HepG2 (cell line): Measurements from ENCODE around the gene MAPK11. TPM values are rescaled to one million over a fixed set of nuclear protein-coding genes. Genes with fewer than 3 reads are reported as not detected.
A peak's percentile ranks its signal among the peaks of the same experiment; 100 is the strongest.

ENCODE experiments used
- CBX1 ChIP-seq: IDR thresholded peaks from one replicate; pipeline ENCODE4 v1.6.1; 2016; ENCODE audit warnings: antibody characterized with exemption, low read depth
- GFI1 ChIP-seq: sonication (generic); formaldehyde crosslinking; IDR thresholded peaks from 2 replicates; pipeline ENCODE4 v1.5.0; 2020; ENCODE audit warnings: missing genetic modification reagents, mild to moderate bottlenecking, borderline replicate concordance
- GZF1 ChIP-seq: sonication (generic); formaldehyde crosslinking; IDR thresholded peaks from 2 replicates; pipeline ENCODE4 v1.5.1; 2020; ENCODE audit warnings: mild to moderate bottlenecking, missing genetic modification reagents
- HDAC1 ChIP-seq: sonication (generic); formaldehyde crosslinking; IDR thresholded peaks from 2 replicates; pipeline ENCODE4 v1.5.1; 2020; ENCODE audit warnings: mild to moderate bottlenecking, missing genetic modification reagents
- KDM1A ChIP-seq: IDR thresholded peaks from 2 replicates; pipeline ENCODE4 v1.6.1; 2016; ENCODE audit warnings: missing compliant biosample characterization
- MTF2 ChIP-seq: sonication (generic); formaldehyde crosslinking; IDR thresholded peaks from 2 replicates; pipeline ENCODE4 v1.5.0; 2020; ENCODE audit warnings: missing genetic modification reagents, borderline replicate concordance
- NCOA2 ChIP-seq: sonication (generic); formaldehyde crosslinking; IDR thresholded peaks from 2 replicates; pipeline ENCODE4 v1.8.0; 2022; ENCODE audit warnings: inconsistent platforms
- NKX3-1 ChIP-seq: sonication (generic); formaldehyde crosslinking; IDR thresholded peaks from 2 replicates; pipeline ENCODE4 v1.5.0; 2020; ENCODE audit warnings: missing genetic modification reagents
- RFX5 ChIP-seq: IDR thresholded peaks from 2 replicates; pipeline ENCODE4 v1.6.1; 2011; ENCODE audit warnings: low read depth, low read length, improper control_type of control experiment
- RFXANK ChIP-seq: IDR thresholded peaks from 2 replicates; pipeline ENCODE4 v1.6.1; 2016
- ZNF12 ChIP-seq: sonication (generic); formaldehyde crosslinking; IDR thresholded peaks from 2 replicates; pipeline ENCODE4 v1.5.0; 2020; ENCODE audit warnings: missing genetic modification reagents
- ZNF260 ChIP-seq: sonication (generic); formaldehyde crosslinking; IDR thresholded peaks from 2 replicates; pipeline ENCODE4 v1.4.0; 2020; ENCODE audit warnings: missing genetic modification reagents, low read depth, mild to moderate bottlenecking, borderline replicate concordance
- ZNF317 ChIP-seq: sonication (generic); formaldehyde crosslinking; IDR thresholded peaks from 2 replicates; pipeline ENCODE4 v1.5.0; 2020; ENCODE audit warnings: mild to moderate bottlenecking, missing genetic modification reagents
- ZNF326 ChIP-seq: sonication (generic); formaldehyde crosslinking; IDR thresholded peaks from 2 replicates; pipeline ENCODE4 v1.4.0; 2020; ENCODE audit warnings: missing genetic modification reagents, borderline replicate concordance
- ZNF850 ChIP-seq: sonication (generic); formaldehyde crosslinking; conservative IDR thresholded peaks from 2 replicates; pipeline ENCODE4 v1.9.0; 2021; ENCODE audit warnings: mild to moderate bottlenecking, missing genetic modification reagents
- polyA plus RNA-seq, 8 experiments: library from polyadenylated mRNA; depleted of rRNA in 3 of 8; stranded (reverse) in 7 of 8; unstranded in 1 of 8; fragments of >200 nt; fragmentation: Illumina TruSeq in 4 of 8; extraction: Trizol in 4 of 8; gene quantifications; 2 replicates each; pipeline versions ENCODE4 v1.2.1 to v1.2.3, GENCODE V29; 2011 to 2016; ENCODE audit warnings: low read depth in 4 of 8, missing spikeins in 1 of 8, mixed read lengths in 1 of 8; ENCODE audit not compliant: insufficient read depth in 1 of 8
- total RNA-seq, 5 experiments: library from RNA; depleted of rRNA; stranded (reverse); fragments of >200 nt; fragmentation: Illumina TruSeq; extraction: Trizol; gene quantifications; 2 replicates each; pipeline ENCODE4 v1.2.3, GENCODE V29; 2016; ENCODE audit warnings: low read depth in 1 of 5
- TF ChIP-seq, protein P1 (sequence below): IDR thresholded peaks from 2 replicates; pipeline ENCODE4 v1.6.1; 2012; ENCODE audit warnings: low read length, improper control_type of control experiment
- TF ChIP-seq, protein P2 (sequence below): sonication (generic); formaldehyde crosslinking; IDR thresholded peaks from 2 replicates; pipeline ENCODE4 v1.4.0; 2020; ENCODE audit warnings: missing genetic modification reagents, mild to moderate bottlenecking, borderline replicate concordance
- TF ChIP-seq, protein P3 (sequence below): sonication (generic); formaldehyde crosslinking; IDR thresholded peaks from 2 replicates; pipeline ENCODE4 v1.4.0; 2020; ENCODE audit warnings: low read depth, mild to moderate bottlenecking, missing genetic modification reagents
- TF ChIP-seq, protein P4 (sequence below): sonication (generic); formaldehyde crosslinking; IDR thresholded peaks from 2 replicates; pipeline ENCODE4 v1.5.1; 2020; ENCODE audit warnings: missing genetic modification reagents, mild to moderate bottlenecking, borderline replicate concordance

Gene MAPK11
- total and polyA plus RNA-seq, 2 of the 13 experiments (the other 11 are each of a cell fraction or from before 2014, with no cell fraction given), result 0.15 to 0.17 TPM

DNA sequence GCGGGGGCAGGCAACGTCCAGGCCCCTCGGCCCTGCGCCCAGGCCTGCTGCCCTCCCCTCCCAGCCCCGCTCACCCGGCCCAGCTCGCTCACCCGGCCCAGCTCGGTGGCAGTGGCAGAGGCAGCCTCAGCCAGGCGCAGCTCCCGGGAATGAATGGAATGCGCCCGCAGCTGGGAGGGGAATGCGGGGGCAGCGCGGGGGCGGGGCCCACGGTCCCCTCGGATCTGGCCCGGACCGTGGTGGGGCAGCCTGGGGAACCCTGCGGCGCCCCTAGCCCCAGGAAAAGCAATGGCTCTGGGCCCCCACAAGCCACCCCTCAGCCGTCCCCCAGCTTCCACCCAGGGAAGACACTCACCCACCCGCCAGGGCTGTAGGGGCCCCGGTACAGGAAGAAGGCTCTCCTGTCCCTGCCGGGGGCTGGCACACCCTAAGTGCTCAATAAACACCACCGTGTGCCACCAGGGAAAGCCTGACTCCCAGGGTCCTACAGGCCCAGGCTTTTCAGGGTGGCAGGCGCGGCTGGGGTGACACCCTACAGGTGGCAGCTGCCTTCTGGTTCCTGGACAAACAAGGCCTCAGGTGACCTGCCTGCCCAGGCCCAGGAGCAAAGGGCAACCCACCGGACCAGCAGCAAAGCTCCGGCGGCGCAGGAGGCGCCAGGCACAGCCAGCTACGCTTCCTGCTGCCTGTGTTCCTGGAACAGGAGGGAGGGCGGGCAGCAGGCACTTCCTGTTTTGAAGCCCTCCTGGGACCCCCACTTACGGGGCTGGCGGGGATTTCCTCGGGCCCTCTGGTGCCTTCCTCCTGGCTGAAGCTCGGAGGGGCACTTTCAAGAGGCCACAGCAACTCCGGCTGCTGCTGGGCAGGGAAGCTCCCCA, 23.5 kb upstream of the MAPK11 start (continued):
- TF ChIP-seq, protein P1, sequence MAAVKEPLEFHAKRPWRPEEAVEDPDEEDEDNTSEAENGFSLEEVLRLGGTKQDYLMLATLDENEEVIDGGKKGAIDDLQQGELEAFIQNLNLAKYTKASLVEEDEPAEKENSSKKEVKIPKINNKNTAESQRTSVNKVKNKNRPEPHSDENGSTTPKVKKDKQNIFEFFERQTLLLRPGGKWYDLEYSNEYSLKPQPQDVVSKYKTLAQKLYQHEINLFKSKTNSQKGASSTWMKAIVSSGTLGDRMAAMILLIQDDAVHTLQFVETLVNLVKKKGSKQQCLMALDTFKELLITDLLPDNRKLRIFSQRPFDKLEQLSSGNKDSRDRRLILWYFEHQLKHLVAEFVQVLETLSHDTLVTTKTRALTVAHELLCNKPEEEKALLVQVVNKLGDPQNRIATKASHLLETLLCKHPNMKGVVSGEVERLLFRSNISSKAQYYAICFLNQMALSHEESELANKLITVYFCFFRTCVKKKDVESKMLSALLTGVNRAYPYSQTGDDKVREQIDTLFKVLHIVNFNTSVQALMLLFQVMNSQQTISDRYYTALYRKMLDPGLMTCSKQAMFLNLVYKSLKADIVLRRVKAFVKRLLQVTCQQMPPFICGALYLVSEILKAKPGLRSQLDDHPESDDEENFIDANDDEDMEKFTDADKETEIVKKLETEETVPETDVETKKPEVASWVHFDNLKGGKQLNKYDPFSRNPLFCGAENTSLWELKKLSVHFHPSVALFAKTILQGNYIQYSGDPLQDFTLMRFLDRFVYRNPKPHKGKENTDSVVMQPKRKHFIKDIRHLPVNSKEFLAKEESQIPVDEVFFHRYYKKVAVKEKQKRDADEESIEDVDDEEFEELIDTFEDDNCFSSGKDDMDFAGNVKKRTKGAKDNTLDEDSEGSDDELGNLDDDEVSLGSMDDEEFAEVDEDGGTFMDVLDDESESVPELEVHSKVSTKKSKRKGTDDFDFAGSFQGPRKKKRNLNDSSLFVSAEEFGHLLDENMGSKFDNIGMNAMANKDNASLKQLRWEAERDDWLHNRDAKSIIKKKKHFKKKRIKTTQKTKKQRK, result no peak
- TF ChIP-seq GFI1 (no peak; the same call in 1 of the 2 replicates), ZNF850 (CRISPR knock-in tag) (no peak), GZF1 (CRISPR knock-in tag) (0 out of 2 replicates have a peak, but pooled peaks have one; percentile 40), ZNF317 (CRISPR knock-in tag) (0 out of 2 replicates have a peak, but pooled peaks have one; percentile 36), MTF2 (0 out of 2 replicates have a peak, but pooled peaks have one; percentile 26), KDM1A (CRISPR knock-in tag) (0 out of 2 replicates have a peak, but pooled peaks have one; percentile 56), HDAC1 (CRISPR knock-in tag) (peak; percentile 99), NKX3-1 (CRISPR knock-in tag) (peak; percentile 47; the same call in 1 of the 2 replicates), CBX1 (peak; percentile 30), RFX5 (no peak), ZNF260 (CRISPR knock-in tag) (no peak), ZNF326 (no peak), NCOA2 (peak; percentile 85), ZNF12 (CRISPR knock-in tag) (peak; percentile 57; the same call in 1 of the 2 replicates), RFXANK (peak; percentile 40; the same call in 1 of the 2 replicates)
- TF ChIP-seq, protein P2, sequence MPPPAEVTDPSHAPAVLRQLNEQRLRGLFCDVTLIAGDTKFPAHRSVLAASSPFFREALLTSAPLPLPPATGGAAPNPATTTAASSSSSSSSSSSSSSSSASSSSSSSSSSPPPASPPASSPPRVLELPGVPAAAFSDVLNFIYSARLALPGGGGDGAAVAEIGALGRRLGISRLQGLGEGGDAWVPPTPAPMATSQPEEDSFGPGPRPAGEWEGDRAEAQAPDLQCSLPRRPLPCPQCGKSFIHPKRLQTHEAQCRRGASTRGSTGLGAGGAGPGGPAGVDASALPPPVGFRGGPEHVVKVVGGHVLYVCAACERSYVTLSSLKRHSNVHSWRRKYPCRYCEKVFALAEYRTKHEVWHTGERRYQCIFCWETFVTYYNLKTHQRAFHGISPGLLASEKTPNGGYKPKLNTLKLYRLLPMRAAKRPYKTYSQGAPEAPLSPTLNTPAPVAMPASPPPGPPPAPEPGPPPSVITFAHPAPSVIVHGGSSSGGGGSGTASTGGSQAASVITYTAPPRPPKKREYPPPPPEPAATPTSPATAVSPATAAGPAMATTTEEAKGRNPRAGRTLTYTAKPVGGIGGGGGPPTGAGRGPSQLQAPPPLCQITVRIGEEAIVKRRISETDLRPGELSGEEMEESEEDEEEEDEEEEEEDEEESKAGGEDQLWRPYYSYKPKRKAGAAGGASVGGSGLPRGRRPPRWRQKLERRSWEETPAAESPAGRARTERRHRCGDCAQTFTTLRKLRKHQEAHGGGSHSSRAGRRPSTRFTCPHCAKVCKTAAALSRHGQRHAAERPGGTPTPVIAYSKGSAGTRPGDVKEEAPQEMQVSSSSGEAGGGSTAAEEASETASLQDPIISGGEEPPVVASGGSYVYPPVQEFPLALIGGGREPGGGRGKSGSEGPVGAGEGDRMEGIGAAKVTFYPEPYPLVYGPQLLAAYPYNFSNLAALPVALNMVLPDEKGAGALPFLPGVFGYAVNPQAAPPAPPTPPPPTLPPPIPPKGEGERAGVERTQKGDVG (CRISPR knock-in tag), result no peak
- TF ChIP-seq, protein P3, sequence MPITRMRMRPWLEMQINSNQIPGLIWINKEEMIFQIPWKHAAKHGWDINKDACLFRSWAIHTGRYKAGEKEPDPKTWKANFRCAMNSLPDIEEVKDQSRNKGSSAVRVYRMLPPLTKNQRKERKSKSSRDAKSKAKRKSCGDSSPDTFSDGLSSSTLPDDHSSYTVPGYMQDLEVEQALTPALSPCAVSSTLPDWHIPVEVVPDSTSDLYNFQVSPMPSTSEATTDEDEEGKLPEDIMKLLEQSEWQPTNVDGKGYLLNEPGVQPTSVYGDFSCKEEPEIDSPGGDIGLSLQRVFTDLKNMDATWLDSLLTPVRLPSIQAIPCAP (CRISPR knock-in tag), result no peak
- TF ChIP-seq, protein P4, sequence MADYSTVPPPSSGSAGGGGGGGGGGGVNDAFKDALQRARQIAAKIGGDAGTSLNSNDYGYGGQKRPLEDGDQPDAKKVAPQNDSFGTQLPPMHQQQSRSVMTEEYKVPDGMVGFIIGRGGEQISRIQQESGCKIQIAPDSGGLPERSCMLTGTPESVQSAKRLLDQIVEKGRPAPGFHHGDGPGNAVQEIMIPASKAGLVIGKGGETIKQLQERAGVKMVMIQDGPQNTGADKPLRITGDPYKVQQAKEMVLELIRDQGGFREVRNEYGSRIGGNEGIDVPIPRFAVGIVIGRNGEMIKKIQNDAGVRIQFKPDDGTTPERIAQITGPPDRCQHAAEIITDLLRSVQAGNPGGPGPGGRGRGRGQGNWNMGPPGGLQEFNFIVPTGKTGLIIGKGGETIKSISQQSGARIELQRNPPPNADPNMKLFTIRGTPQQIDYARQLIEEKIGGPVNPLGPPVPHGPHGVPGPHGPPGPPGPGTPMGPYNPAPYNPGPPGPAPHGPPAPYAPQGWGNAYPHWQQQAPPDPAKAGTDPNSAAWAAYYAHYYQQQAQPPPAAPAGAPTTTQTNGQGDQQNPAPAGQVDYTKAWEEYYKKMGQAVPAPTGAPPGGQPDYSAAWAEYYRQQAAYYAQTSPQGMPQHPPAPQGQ (CRISPR knock-in tag), result no peak; the same call in 1 of the 2 replicates
